Stimulated activated effector memory CD8-positive, alpha-beta T cell treated with anti-CD3 and anti-CD28 coated beads, Interleukin-12 subunit alpha, Interleukin-12 subunit beta, amount 100 ng/mL, for 72 hours (primary cell): ENCODE results near the gene XDH.

ENCODE experiments used
- ATAC-seq: fragments of 150-1000 bp; cut with Tn5 transposase; 2 replicates; pipeline ENCODE4 v1.10.0; 2021
- DNase-seq, 2 donors: peaks; one replicate each; pipeline ENCODE4 v3.0.0; 2021 to 2022; ENCODE audit warnings: low spot score in 2 of 2
- H3K27ac Mint-ChIP-seq: one replicate; pipeline ENCODE4 v1.8.0; 2022; ENCODE audit warnings: mild to moderate bottlenecking, mixed read lengths
- H3K36me3 Mint-ChIP-seq: one replicate; pipeline ENCODE4 v1.8.0; 2022; ENCODE audit warnings: mild to moderate bottlenecking, mixed read lengths
- H3K4me1 Mint-ChIP-seq: one replicate; pipeline ENCODE4 v1.8.0; 2022; ENCODE audit warnings: mixed read lengths
- H3K4me3 Mint-ChIP-seq: one replicate; pipeline ENCODE4 v1.8.0; 2022; ENCODE audit warnings: mild to moderate bottlenecking, mixed read lengths
- H3K9me3 Mint-ChIP-seq: one replicate; pipeline ENCODE4 v1.8.0; 2022; ENCODE audit warnings: mixed read lengths

The XDH gene

GRCh38 chr2:31362581-31362980 lies 52.0 kb downstream of the XDH start:
- ATAC-seq = no peak
- DNase-seq = no peak
- H3K36me3 Mint-ChIP-seq = no peaks in the 10 kb centered on the region
- H3K27ac Mint-ChIP-seq = no peak overlapping the region
- H3K9me3 Mint-ChIP-seq = no peaks in the 10 kb centered on the region
- H3K4me1 Mint-ChIP-seq = no peaks in the 10 kb centered on the region
- no peak overlapping the region for H3K4me3 Mint-ChIP-seq

GRCh38 chr2:31359229-31359628 lies 55.3 kb downstream of the XDH start:
- ATAC-seq (no peak), DNase-seq (no peak)
- peaks cover 3% of the 10 kb centered on the region for H3K9me3 Mint-ChIP-seq
- H3K36me3 Mint-ChIP-seq = no peaks in the 10 kb centered on the region
- no peak overlapping the region for H3K4me3 Mint-ChIP-seq
- no peak overlapping the region for H3K27ac Mint-ChIP-seq
- no peaks in the 10 kb centered on the region for H3K4me1 Mint-ChIP-seq

GRCh38 chr2:31354837-31355236 lies 59.7 kb downstream of the XDH start:
- DNase-seq = no peak
- peaks cover 3% of the 10 kb centered on the region for H3K9me3 Mint-ChIP-seq
- H3K36me3 Mint-ChIP-seq = no peaks in the 10 kb centered on the region
- no peak for ATAC-seq
- no peak overlapping the region for H3K4me3 Mint-ChIP-seq
- H3K4me1 Mint-ChIP-seq = no peaks in the 10 kb centered on the region
- no peak overlapping the region for H3K27ac Mint-ChIP-seq

DNA sequence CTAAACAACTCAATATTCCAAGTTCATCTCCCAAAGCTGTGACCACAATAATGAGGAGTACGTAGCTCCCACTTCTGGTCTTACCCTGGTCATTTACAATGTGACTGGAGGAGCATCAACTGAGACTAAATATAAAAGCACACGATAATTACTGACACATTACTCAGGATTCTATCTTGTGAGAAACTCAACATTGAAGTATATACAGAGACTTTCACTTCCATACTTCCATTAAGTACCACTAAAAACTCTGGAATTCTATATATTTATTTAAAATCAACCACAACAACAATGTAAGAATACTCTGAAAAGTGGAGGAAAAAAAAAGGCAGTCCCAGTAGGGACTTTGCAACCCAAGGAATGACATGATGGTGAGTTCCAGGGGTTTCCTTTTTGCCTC lies 61.4 kb downstream of the XDH start:
- DNase-seq (no peak), ATAC-seq (no peak)
- Mint-ChIP-seq H3K4me3 (no peak overlapping the region), H3K4me1 (no peaks in the 10 kb centered on the region), H3K9me3 (peaks cover 3% of the 10 kb centered on the region), H3K36me3 (no peaks in the 10 kb centered on the region), H3K27ac (no peak overlapping the region)

GRCh38 chr2:31349684-31350083 lies 64.9 kb downstream of the XDH start:
- Mint-ChIP-seq H3K4me3 (no peak overlapping the region), H3K9me3 (peaks cover 2% of the 10 kb centered on the region), H3K36me3 (no peaks in the 10 kb centered on the region), H3K4me1 (no peaks in the 10 kb centered on the region), H3K27ac (no peak overlapping the region)
- DNase-seq = peak in 1 of 2 donors; percentile 40
- no peak for ATAC-seq

GRCh38 chr2:31349160-31349559 lies 65.4 kb downstream of the XDH start:
- no peaks in the 10 kb centered on the region for H3K9me3 Mint-ChIP-seq
- DNase-seq (peak in 1 of 2 donors; percentile 26), ATAC-seq (no peak)
- no peaks in the 10 kb centered on the region for H3K4me1 Mint-ChIP-seq
- no peak overlapping the region for H3K27ac Mint-ChIP-seq
- no peaks in the 10 kb centered on the region for H3K36me3 Mint-ChIP-seq
- H3K4me3 Mint-ChIP-seq = no peak overlapping the region

- Mint-ChIP-seq H3K27ac (no peak overlapping the region), H3K36me3 (no peaks in the 10 kb centered on the region), H3K4me3 (no peak overlapping the region), H3K4me1 (no peaks in the 10 kb centered on the region), H3K9me3 (no peaks in the 10 kb centered on the region)
- no peak for DNase-seq
- ATAC-seq = no peak
Measured at GRCh38 chr2:31348618-31349017, 65.9 kb downstream of the XDH start.

DNA sequence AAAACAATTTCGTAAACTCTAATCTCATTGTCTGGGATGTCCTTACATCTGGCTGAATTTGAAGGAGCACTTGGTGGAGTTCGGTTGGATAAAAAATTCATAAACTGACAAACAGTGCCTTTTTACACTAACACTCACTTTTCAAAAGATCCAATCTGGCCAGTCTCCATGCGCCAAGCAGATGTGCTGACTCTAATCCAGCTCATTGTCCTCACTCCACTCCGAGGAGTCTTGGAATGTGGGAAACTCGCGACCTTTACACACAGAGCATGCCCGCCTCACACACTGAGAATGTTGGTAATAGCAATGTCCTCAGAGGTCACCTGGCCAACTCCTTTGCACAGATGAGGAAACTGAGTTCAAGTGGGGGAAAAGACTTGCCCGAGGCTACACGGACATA lies 66.8 kb downstream of the XDH start:
- Mint-ChIP-seq H3K27ac (no peak overlapping the region), H3K4me1 (no peaks in the 10 kb centered on the region), H3K9me3 (no peaks in the 10 kb centered on the region), H3K4me3 (no peak overlapping the region), H3K36me3 (no peaks in the 10 kb centered on the region)
- no peak for DNase-seq
- ATAC-seq = no peak

- DNase-seq (peak in 1 of 2 donors; percentile 28), ATAC-seq (peak; percentile 8)
- Mint-ChIP-seq H3K9me3 (no peaks in the 10 kb centered on the region), H3K27ac (no peak overlapping the region), H3K4me1 (no peaks in the 10 kb centered on the region), H3K36me3 (no peaks in the 10 kb centered on the region), H3K4me3 (no peak overlapping the region)
Measured at GRCh38 chr2:31347319-31347718, 67.2 kb downstream of the XDH start.

- H3K27ac Mint-ChIP-seq = no peak overlapping the region
- H3K36me3 Mint-ChIP-seq = no peaks in the 10 kb centered on the region
- no peaks in the 10 kb centered on the region for H3K9me3 Mint-ChIP-seq
- ATAC-seq (no peak), DNase-seq (no peak)
- no peak overlapping the region for H3K4me3 Mint-ChIP-seq
- H3K4me1 Mint-ChIP-seq = no peaks in the 10 kb centered on the region
Measured at GRCh38 chr2:31344447-31344846, 70.1 kb downstream of the XDH start.

- Mint-ChIP-seq H3K4me1 (no peaks in the 10 kb centered on the region), H3K4me3 (no peak overlapping the region), H3K9me3 (no peaks in the 10 kb centered on the region), H3K27ac (no peak overlapping the region), H3K36me3 (no peaks in the 10 kb centered on the region)
- DNase-seq (peak in 1 of 2 donors; percentile 18), ATAC-seq (no peak)
Measured at GRCh38 chr2:31341351-31341750, 73.2 kb downstream of the XDH start.

DNA sequence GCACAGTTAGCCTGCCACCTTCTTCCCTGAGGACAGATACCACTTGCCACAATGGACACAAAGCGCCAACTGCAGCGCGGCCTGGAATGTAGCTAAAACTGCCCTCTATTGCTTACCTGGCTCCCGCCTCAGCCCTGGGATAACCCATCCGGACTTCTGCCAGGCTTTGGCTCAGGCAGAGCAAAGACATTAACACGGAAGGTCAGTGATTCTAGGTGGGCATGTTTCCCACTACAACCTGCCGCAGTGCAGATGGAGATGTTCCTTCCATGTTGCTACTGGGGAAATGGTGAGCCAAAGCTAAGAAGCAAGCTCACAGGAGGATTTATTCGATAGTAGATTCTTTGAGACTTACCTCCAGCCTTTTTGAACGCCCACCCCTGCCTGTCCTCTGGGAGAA lies 74.8 kb downstream of the XDH start:
- Mint-ChIP-seq H3K36me3 (no peaks in the 10 kb centered on the region), H3K27ac (no peak overlapping the region), H3K4me3 (no peak overlapping the region), H3K4me1 (no peaks in the 10 kb centered on the region), H3K9me3 (no peaks in the 10 kb centered on the region)
- peak in 1 of 2 donors; percentile 33 for DNase-seq
- ATAC-seq = peak; percentile 22

DNA sequence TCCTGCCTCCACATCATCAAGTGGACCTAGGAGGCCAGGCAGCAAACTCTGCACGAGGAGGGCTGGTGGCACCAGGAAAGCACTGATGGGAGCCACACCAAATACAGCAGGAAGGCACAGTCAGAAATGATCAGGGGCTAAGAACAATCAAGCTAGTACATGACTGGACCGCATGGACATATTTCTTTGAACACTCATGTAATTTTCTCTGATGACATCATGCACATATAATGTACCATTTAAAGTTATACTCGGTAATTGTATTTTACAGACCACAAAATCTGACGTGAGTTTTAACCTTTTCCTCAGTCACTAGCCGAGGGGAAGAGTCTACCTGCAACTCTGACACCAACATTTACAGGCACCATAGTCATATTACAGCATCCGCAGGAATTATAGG lies 76.7 kb downstream of the XDH start:
- H3K27ac Mint-ChIP-seq = no peak overlapping the region

DNA sequence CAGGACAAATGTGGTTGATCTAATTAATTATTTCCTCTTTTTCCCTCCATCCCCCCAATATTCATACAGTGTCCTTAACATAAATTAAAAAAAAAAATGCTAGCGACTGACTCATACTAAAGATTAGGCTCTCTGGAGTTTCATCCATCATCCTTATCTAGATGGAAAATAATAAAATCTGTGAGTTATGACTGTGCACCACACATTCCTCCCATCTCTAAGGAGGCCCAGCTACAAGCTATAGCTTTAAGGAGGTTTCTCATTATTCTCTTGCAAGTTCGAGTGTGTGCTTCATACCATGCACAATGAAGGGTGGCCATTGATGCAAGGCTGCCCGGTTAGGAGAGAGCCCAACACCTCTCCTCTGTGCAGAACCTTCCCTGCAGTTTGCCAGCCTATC lies 77.3 kb downstream of the XDH start:
- Mint-ChIP-seq H3K4me3 (no peak overlapping the region), H3K4me1 (no peaks in the 10 kb centered on the region), H3K9me3 (no peaks in the 10 kb centered on the region), H3K27ac (no peak overlapping the region), H3K36me3 (no peaks in the 10 kb centered on the region)
- no peak for DNase-seq
- no peak for ATAC-seq

More for the DNA sequence above, 76.7 kb downstream of the XDH start:
- DNase-seq = no peak
- no peak overlapping the region for H3K4me3 Mint-ChIP-seq
- ATAC-seq = no peak
- no peaks in the 10 kb centered on the region for H3K4me1 Mint-ChIP-seq
- no peaks in the 10 kb centered on the region for H3K9me3 Mint-ChIP-seq
- no peaks in the 10 kb centered on the region for H3K36me3 Mint-ChIP-seq

- no peak for ATAC-seq
- DNase-seq = peak in 1 of 2 donors; percentile 22
- no peak overlapping the region for H3K27ac Mint-ChIP-seq
- H3K36me3 Mint-ChIP-seq = no peaks in the 10 kb centered on the region
- H3K9me3 Mint-ChIP-seq = no peaks in the 10 kb centered on the region
- H3K4me1 Mint-ChIP-seq = no peaks in the 10 kb centered on the region
- H3K4me3 Mint-ChIP-seq = no peak overlapping the region
Measured at GRCh38 chr2:31335921-31336585, 78.5 kb downstream of the XDH start.

GRCh38 chr2:31334311-31335026 lies 80.1 kb downstream of the XDH start:
- H3K36me3 Mint-ChIP-seq = no peaks in the 10 kb centered on the region
- DNase-seq = no peak
- ATAC-seq = no peak
- H3K4me3 Mint-ChIP-seq = no peak overlapping the region
- no peak overlapping the region for H3K27ac Mint-ChIP-seq
- H3K9me3 Mint-ChIP-seq = no peaks in the 10 kb centered on the region
- H3K4me1 Mint-ChIP-seq = no peaks in the 10 kb centered on the region
